ENCODE measurements around the gene PODXL.

The PODXL gene

DNA sequence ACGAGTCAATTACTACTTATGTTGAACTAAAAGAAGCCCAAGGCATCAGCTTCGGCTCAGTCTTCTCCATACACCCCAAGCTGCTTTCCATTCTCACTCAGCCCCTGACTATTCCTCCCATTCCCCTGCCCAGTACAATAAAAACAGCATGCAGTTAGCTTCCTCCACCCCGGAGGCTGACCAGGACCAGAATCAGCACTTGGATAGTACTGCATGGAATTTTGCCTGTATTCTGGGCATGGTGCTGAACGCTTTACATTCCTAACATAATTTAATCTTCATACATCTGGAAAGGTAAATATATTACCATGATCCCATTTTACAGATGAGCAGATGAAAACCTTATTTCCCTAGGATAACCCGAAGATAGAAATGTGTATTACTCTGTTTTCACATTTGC is 7.5 kb upstream of the PODXL start:
- no peak for DNase-seq

DNA sequence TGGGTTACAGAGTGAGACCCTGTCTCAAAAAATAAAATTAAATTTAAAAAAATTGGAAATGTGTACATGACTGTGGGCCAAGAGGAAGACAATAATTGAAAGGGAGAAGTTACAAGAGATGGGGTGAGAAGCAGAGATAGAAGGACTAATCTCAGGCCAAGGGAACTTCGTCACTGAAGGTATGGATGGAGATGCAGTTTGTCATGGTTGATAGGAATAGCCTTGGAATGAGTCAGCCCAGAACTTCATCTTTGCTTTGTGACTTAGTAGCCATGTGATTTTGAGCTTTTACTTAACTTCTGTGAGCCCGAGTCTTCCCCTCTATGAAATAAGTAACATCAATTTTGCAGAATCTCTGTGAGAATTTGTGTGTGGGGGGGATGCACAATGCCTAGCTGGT is 6.5 kb upstream of the PODXL start:
- no peak for DNase-seq

DNA sequence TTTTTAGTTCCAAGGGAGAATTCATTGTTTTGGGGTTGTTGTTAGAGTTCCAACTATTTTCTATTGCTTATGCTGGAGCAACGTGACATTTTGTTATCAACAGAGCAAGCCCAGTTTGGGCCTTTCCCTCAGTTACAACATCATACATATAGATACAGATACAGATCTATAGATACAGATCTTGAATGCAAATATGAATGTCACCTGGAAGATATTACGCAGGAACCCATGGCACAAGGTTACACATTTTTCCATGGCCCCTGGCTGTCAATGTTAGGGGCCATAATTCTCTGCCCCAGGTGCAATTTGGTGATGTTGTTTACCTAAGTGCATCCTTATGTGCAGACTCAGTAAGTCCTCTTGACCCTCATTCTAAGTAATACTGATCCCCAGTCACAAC is 3.6 kb upstream of the PODXL start:
- no peak for DNase-seq

DNA sequence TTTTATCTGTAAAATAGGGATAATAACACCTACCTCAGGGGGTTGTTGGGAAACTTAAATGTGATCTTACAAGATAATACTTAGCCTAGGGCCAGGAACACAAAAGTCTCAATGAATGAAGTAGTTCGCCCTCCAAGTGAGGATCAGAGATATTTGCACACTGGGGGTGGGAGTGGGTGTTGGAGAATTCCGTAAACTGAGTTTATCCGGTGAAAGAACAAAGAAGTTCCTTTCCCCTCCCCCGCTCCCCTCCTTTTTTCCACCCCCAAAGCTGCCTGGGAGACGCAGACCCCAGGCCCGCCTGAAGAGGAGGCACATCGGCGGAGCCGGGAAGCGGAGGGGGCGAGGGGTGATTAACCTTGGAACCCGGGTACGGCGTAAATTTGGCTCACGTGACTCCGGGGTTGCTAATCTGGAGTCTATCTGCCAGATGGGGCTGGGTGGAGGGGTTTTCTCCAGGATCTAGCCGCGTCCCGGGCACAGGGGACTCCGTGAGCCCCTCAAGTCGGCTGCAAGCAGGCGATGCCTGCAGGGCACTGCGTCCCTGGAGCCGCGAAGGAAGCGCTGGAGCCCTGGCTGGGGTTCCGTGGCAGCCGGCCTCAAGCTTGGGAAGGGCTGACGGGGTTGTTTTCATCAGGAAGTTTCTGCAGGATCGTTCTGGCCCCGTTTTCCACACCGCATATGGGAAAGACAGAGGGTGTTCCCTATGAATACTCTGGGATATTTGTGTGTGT is 1.4 kb upstream of the PODXL start:
- DNase-seq: no peak

DNA sequence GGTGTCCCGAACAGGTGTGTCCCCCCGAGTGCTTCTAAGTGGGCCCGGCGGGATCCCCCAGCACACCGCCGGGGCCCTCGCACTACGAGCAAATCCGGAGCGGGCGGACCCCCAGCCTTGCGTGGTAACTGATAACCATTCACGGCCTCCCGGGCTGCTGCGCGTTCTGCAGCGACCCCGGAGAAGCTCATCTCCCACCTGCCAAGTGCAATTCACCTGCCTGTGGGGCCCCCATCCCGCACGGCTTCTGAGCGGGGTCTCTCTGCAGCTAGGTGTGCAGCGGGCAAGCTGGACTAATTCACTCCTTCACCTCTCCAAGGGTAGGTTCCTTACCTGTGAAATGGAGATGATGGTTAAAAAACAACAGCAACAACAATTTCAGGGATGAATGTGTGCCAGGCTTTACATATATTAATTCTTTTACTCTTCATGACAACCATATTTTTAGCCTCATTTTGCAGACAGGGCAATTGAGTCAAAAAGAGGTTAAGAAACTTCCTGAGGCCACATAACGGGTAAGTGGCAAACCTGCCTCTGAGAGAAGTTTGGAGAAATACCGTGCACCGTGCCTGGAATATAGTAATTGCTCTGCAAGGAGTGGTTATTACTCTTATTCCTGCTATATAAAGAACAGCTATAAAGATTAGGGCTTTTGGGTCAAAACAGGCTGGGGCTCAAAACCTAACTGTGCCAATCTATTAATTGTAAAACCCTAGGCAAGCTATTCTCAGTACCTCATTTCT is 652 bp upstream of the PODXL start:
- peak; percentile 47 for DNase-seq

DNA sequence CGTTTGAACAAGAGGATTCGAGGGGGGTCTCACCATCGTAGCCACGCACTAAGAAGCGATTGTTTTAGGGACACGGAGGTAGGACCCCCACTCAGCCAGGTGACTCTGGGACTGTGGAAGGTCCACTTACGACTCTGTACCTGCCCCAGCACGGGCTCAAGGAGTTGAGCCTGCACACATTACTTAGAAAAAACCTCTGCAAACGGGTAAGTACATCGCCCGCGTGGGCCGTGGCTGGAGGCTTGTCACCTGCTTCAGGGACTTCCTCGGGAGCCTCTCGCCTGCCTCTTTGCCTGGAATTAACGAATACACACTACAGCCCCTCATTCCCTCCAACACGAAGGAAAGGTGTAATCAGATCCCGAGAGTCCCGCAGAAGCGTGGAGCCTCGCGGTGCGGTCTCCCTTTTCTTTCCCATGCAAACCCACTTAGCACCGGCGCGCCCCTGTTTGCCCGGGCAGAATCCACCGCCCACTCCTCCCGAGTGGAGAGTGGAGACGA is 826 bp downstream of the PODXL start:
- no peak for DNase-seq

DNA sequence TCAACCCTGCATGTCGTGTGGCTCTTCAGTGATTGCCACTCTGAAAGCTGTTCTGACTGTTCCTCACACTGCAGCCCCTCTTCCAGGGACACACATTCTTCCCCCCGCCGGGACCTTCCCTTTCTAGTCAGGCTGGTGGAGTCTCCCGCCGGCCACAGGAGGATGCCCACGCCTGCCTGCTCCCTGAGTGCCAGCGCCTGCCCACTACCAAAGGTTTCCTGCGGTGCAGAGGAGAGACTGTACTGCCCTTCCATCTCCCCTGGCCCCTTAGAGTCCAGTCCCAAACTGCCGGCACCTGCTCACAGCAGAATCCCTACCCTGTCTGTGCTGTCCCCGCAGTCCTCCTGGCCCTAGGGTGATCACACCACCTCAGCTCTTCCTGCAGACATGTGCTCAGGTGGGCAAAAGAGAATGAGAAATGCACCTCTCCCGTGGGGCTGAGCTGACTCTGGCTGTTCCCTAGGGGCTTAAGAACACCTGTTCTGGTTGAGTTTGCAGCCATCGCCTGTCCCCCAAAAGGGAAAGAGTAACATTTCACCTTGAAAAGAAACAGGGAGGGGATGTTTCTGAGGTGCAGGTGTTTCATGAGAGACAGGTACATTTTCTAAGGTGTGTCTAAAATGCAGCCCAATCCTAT is 1.4 kb downstream of the PODXL start:
- DNase-seq: no peak

DNA sequence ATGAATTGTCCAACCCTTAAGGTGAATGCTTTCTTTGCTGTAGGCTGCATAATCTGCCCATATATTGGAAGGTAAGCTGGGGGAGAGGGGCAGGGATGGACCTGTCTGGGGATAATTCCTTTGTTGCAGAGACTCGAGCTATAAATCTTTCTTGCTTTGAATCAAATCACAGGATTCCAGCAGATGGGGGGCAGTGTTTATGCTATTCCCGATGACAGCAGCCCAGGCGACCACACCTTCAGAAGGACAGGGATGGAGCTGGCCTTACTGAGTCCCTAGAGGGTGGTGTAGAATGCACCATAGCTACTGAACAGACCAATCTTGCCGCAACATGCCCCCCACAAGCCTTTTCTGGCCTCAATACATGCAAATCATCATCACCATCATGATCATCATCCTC is 2.5 kb downstream of the PODXL start:
- DNase-seq: no peak

DNA sequence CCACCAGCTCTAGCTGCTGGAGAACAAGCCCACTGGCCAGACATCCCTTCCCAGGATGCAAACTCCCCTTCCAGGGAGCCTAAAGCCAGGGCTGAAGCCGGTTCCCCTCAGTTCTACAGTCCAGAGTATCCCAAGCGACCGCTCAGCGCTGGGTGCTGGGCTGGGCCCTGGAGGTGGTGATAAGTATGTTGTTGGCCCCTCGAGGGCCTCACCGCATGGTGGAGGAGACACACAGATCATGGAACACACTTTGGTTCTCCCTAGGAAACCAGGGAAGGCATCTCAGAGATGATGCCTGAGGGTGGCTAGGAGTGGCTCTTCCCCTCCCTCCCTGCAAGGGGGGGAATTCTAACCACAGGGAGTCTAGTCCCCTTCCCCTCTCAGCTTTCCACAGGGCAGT is 4.4 kb downstream of the PODXL start:
- DNase-seq: no peak

DNA sequence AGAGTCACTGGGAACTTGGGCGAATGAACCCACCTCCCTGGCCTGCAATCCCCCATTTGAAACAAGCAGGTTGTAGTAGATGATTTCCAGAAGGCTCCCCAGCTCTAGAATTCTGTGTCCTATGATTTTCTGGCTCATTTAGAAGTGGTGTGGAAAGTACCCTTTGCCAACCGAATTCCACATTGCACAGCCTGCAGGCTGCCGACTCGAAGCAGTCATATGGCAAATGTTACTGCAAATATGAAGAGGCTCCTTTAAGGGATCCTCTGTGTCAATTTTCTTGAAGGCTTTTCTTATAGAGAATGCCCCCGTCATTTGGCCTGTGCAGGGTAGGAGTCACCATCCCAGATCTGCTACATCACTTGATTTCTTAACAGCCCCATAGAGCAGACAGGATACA is 5.6 kb downstream of the PODXL start:
- DNase-seq: no peak

DNA sequence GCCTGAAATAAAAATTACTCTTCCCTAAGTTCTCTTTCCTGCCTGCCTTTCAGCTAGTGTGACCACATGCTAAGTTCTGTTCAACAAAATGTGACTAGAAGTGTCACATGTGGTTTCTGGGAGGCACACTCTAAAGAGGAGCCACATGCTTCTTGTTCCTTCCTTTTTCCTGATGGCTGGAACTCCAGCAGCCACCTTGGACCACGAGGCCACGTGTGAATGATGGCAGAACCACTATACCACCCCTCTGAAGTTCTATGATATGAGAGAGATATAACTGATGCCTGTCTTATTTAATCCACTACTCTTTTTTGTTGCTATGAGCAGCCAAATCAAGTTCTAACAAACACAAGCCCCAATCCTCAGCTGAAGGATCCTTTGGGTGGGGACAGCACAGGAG is 8.1 kb downstream of the PODXL start:
- no peak for DNase-seq

DNA sequence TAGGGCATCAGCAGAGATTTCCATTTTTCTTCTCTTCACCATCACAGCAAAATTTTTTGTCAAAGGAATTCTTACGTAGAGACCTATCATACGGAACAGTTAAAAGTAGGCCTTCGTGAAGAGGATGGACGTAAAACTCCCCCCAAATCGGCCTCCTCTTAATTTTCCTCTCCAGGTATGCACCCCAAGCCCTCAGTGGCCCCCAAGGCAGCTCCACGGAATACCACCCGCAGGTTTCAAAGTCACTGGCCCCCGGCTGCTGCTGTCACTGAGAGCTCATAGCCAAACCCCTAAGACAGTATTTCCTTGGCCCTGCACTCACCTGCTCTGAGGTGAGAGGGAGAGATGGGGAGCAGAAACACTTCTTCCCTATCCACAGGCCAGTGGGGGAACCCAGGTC is 8.8 kb downstream of the PODXL start:
- no peak for DNase-seq

DNA sequence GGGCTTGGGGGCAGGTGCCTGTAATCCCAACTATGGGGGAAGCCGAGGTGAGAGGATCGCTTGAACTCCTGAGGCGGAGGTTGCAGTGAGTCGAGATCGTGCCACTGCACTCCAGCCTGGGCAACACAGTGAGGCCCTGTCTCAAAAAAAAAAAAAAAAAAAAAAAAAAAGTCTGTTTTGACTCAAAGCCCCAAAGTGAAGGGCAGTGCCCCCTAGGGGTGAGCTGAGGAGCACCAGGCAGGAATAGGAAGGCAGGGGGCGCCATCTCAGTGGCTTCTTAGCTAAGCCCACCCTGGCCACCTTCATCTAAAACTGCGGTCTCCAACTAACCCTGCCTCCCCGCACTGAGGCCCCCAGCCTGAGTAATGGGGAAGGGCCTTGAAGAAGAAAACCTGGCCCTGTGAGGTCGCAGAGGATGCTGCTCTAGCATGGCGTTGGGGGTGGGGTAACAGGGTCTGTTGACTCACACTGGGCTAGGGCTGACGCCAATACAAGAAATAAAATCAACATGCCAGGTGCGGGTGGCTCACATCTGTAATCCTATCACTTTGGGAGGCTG is 9.8 kb downstream of the PODXL start:
- DNase-seq: no peak

DNA sequence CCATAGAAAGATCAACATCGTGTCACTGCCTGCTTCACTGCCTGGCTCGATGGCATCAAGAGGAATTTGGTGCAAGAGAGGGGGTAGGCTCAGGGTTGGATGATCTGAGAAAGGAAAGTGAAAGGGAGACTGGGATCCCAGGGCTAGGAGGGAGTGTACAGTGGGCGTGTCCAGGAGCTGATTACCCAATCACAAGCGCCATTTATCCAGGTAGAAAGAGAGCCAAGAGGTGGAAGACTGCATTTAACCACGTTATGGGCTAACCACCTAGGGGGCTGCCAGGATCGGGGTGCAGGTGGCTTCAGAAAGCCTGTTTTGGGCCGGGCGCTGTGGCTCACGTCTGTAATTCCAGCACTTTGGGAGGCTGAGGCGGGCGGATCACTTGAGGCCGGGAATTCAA is 10.3 kb downstream of the PODXL start:
- DNase-seq: no peak

DNA sequence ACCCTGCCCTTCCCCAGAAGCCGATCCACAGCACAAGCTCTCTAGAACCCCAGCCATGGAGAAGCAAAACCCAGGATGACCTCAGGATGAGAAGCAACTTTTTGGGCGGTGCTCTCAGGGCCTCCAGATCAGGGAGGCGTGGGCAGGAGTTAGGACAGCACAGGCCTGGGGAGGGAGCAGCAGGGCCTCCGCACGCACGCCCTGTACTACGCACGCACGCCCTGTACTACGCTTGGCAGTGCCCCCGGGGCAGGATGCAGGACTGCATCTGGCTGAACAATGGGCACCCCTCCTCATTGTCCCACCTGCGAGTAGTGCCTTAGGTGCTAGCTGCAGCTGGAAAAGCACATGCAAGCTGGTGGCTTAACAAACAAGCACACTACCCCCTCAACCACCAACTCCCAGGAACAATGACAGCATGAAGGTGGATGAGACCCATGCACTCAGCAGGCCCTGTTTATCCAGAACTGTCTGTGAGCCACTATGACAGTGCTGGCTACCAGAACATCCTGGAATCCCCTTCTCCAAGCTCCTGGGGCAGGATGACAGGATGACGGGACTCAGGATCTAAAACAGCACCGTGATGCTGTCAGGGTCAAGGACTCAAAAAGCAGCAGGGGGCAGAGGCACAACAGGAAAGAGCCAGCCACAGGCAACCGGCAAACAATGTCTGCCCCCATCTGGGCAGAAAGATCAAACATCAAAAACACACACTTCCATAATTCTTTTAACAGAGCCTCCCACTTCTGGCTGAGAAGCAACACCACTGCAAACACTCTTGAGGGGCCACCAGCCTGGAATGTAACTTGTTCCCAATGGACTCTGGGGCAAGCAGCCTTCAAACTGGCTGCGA is 11.8 kb downstream of the PODXL start:
- DNase-seq: no peak

DNA sequence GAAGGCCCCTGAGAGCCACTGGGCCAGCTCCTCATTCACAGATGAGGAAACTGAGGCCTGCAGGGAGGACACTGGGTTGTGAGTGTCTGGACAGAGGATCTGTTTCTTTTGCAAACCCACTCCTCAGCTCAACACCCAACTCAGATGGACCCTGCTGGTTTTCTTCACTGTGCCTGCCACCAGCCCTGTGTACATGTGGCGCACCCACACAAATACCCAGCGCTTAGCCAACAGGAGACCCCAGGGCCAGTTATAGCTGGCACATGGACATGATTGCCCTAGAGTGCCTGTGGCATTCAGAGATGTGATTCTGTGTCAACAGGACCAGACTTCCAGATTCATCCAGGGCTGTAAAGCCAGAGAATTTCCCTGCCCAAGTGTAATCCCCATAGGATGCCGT is 12.4 kb downstream of the PODXL start:
- no peak for DNase-seq

DNA sequence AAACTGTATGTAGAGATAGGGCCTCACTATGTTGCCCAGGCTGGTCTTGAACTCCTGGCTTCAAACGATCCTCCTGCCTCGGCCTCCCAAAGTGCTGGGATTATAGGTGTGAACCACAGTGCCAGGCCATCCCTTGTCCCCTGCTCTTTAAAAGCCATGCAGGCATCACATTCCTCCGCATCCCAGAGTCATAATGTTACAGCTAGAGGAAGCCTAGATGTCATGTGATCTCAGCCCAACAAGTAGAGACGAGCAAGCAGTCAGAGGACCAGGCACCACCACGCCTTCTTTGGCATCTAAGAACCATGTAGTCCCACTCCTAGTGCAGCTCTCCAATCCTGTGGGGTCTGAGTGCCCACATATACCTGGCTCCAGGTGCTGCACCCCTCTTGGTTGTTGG is 13.1 kb downstream of the PODXL start:
- DNase-seq: no peak

DNA sequence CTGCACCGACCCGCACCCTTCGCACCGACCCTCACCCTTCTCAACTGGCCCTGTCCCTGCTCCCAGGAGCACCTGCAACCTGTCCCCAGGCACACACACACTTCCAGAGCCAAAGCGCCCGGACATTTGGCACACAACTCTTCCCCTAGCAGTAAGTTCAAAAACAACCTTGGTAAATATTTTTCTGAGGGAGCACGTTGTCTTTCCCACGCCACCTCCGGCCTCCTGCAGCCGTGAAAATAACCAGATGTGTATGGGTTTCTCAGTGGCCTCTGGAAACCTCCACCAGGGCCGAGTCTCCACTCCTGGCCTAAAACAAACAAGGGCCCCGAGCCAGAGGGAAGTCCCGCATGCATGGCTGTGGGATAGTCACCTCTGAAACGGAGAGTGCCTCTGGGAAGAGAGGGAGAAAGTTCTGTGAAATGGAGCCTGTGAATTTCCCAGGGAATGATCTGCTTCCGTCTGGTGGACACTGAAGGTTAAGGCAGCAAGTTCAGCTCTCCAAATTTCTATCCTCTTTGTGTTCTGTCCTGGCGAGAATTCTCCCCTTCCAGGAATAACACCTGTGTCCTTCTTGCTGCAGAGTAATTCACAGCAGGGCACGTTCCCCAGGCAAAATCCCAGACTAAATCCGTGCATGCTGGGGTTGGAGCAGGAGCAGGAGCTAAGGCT is 15.8 kb downstream of the PODXL start:
- DNase-seq: no peak

DNA sequence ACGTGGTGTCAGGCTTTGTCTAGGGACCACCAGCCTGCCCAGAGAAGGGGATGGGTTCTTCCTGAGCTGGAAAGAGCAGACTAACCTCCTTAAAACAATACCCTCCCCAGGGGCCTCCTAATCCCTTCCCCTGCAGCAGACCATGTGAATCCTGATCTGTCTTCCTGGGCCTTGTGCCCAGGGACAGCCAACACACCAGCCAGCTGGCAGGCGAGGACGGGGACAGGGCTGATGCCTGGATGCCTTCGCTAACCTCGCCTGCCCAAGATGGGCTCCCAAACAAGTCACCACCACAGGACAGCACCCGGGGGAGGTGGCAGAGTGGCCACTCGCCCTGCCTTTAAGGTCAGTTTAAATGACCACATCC is 17.6 kb downstream of the PODXL start:
- no peak for DNase-seq

DNA sequence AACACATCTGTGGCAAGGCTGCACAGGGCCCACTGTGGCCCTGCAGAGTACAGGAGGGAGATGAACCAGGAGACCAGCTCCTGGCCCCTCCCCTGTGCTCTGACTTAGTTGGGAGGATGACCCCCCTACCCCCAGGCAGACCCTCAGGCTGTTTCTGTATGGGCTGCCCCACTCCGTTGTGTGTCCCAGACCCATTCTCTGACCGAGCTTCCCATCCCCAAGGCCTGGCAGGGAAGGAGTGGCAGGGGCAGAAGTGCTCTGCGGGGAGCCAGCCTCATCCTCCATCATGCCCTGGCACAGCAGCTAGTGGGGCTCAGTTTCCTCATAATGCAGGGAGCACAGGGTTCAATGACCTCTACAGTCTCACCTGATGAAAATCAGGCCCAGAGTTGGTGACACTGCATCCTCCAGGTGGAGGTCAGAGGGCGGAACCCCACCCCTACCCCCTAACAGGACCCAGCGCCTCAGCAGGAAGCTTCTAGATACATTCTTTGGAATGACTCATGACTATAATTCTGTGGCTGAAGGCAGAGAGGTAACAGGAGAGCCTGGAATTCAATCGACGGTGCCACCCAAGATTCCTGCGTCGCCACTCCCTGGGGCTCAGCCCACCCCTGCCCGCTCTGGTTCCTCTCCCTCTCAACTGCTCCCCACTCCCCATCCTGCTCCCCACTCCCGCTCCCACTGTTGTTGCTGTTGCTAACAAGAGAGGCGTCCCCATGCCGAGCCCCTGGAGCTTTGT is 18.2 kb downstream of the PODXL start:
- DNase-seq: no peak

DNA sequence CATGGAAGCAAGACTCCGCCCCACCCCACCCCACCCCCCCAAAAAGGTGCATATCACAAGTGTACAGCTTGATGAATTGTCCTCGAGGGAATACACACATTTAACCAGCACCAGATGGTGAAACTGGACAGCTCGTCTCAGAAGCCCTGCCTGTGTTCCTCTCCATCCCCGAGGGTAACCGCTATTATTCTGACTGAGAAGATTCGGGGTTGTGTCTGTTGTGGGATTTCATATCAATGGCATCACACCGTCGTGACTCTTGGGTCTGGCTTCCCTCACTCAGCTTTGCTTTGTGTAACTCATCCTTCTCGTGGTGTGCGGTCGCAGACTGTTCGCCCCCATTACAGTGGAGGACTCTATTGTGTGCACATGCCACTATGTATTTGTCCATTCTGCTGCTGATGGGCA is 18.9 kb downstream of the PODXL start:
- no peak for DNase-seq

Measured in NCI-H1105 (cell line).